Fibroblast of lung (primary cell): ENCODE data around the gene FRY.

Source experiments
- CTCF ChIP-seq, 2 donors: IDR thresholded peaks in 1 of 2; conservative IDR thresholded peaks in 1 of 2; 1 replicate in 1 of 2; 2 replicates in 1 of 2; pipeline ENCODE4 v1.5.1; 2011 to 2012; ENCODE audit warnings: low read length in 2 of 2, control low read depth in 1 of 2, inconsistent platforms in 1 of 2, low read depth in 1 of 2, mild to moderate bottlenecking in 1 of 2
- EZH2 ChIP-seq: IDR thresholded peaks from 2 replicates; pipeline ENCODE4 v1.5.1; 2012; ENCODE audit warnings: low read length, control low read depth, mild to moderate bottlenecking; ENCODE audit errors: missing control alignments

- no peak for TF ChIP-seq CTCF (conservative IDR thresholded peaks at IDR 0.05 in 1 of 2, IDR thresholded peaks at IDR 0.05 in 1 of 2; ENCODE audit: low read depth in 1 of 2, low read length in 2 of 2)
- TF ChIP-seq EZH2 = no peak
Observed at GRCh38 chr13:31987535-31988170, 43.9 kb upstream of the FRY start.
